Tibial artery (tissue), 4 donors: ENCODE measurements around the gene SENP7.
"Not testable (repeated sequence)": the region's sequence is repeated elsewhere in the genome, so short reads cannot be mapped to it uniquely, and the experiment has no call there.

Experiments used
- DNase-seq, 2 donors: peaks; one replicate each; pipeline ENCODE4 v3.0.0-alpha.2; 2019
- H3K27ac ChIP-seq, 2 donors: fragments of 200-600 bp; sonication (generic) in 1 of 2; 1 replicate in 1 of 2; 2 replicates in 1 of 2; pipeline ENCODE4 v1.5.1; 2018 to 2019; ENCODE audit warnings: mild to moderate bottlenecking in 1 of 2
- H3K27me3 ChIP-seq, 2 donors: fragments of 200-600 bp; sonication (generic) in 1 of 2; one replicate each; pipeline versions ENCODE4 v1.5.1 to v1.6.0; 2016 to 2019
- H3K36me3 ChIP-seq, 3 donors: fragments of 200-600 bp; sonication (generic) in 2 of 3; one replicate each; pipeline ENCODE4 v1.5.1; 2016 to 2019; ENCODE audit warnings: mild to moderate bottlenecking in 2 of 3
- H3K4me1 ChIP-seq, 4 donors: fragments of 200-600 bp; sonication (generic) in 2 of 4; 1 replicate in 3 of 4; 2 replicates in 1 of 4; pipeline ENCODE4 v1.5.1; 2016 to 2019
- H3K4me3 ChIP-seq, 2 donors: fragments of 200-600 bp; sonication (generic) in 1 of 2; 1 replicate in 1 of 2; 2 replicates in 1 of 2; pipeline ENCODE4 v1.5.1; 2018 to 2019; ENCODE audit warnings: mild to moderate bottlenecking in 2 of 2
- H3K9me3 ChIP-seq, 3 donors: fragments of 200-600 bp; sonication (generic) in 1 of 3; one replicate each; pipeline ENCODE4 v1.5.1; 2016 to 2019
- CTCF ChIP-seq, 2 experiments: fragments of 200-600 bp in 1 of 2; fragments of 450-650 bp in 1 of 2; IDR thresholded peaks; one replicate each; pipeline ENCODE4 v1.5.1; 2017 to 2019; ENCODE audit warnings: antibody characterized with exemption in 2 of 2, mild to moderate bottlenecking in 1 of 2, moderate library complexity in 1 of 2
- intact Hi-C: fragments of 100-400 bp; cut with DNase I; formaldehyde crosslinking; loops from one replicate; pipeline ENCODE4 v1.15.0; 2023; ENCODE audit warnings: low total_unique reads

SENP7 gene

GRCh38 chr3:101453961-101454360 lies 59.1 kb downstream of the SENP7 start:
- Histone ChIP-seq H3K27me3 (no peaks in the 10 kb centered on the region), H3K9me3 (no peaks in the 10 kb centered on the region), H3K4me3 (no peak overlapping the region), H3K4me1 (peaks cover 0 to 6% (median 0%) of the 10 kb centered on the region in 4 donors), H3K36me3 (peaks cover 0 to 18% (median 10%) of the 10 kb centered on the region in 3 donors), H3K27ac (no peak overlapping the region)
- no peak for DNase-seq
- no peak for TF ChIP-seq CTCF (IDR thresholded peaks at IDR 0.05)
- intact Hi-C loops, result no loop called here

- intact Hi-C loops, H3K27ac ChIP-seq, H3K27me3 ChIP-seq, H3K36me3 ChIP-seq, H3K4me3 ChIP-seq, H3K4me1 ChIP-seq, DNase-seq: not testable (repeated sequence)
- peaks cover 0 to 10% (median 0%) of the 10 kb centered on the region in 3 donors for H3K9me3 ChIP-seq
Measured at GRCh38 chr3:101438641-101439040, 74.4 kb downstream of the SENP7 start.

DNA sequence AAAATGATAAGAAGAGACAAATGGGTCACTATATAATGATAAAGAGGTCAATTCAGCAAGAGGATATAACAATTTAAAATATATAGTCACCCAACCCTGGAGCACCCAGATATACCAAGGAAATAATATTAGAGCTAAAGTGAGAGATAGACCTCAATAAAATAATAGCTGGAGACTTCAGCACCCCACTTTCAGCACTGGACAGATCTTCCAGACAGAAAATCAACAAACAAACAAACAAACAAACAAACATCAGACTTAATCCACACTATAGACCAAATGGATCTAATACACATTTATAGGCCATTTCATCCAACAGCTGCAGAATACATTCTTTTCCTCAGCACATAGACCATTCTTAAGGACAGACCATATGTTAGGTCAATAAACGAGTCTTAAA lies 79.4 kb downstream of the SENP7 start:
- Histone ChIP-seq H3K36me3 (no peaks in the 10 kb centered on the region), H3K4me1 (no peaks in the 10 kb centered on the region), H3K4me3 (no peak overlapping the region), H3K27me3 (no peaks in the 10 kb centered on the region), H3K9me3 (peaks cover 0 to 15% (median 0%) of the 10 kb centered on the region in 3 donors), H3K27ac (no peak overlapping the region)
- DNase-seq, result no peak
- intact Hi-C loops, result no loop called here
- no peak for TF ChIP-seq CTCF (IDR thresholded peaks at IDR 0.05)

DNA sequence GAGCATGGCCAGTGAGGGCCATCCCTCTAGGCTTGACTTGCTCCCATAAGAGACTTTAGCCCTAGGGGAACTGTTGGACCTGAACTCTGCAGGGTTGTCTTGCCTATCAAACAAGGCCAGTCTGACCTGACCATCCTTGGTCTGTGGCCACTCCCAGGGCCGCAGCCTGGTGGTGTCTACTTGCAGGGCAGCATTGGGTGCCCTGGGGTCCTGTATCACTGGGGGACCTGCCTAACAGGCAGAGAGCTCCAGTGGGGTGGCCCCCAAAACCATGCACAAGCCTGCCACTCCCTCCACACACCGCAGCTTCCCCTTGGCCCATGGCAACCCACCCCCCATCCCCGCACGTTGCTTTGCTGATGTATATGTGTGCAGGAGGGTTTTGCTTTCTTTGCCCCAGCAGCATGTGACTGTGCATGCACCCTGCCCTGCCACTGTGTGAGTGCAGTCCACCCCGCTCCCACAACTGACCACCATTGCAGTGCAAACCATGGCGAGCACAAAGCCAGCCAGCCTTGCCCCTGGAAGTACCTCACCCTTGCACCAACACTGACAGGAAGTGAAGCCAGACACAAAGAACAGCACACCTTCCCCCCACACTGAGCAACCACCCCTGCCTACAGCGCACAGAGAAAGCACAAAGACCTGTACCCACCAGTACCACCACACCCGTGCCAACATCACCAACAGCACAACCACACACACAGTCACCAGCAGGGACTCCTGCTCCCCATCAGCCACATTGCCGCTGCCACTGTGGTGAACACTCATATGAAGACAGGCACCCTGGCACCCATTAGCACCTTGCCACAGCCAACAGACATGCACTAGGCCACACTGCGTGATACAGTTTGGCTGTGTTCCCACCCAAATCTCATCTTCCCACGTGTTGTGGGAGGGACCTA lies 88.8 kb downstream of the SENP7 start:
- H3K27me3 ChIP-seq, result no peaks in the 10 kb centered on the region
- no peaks in the 10 kb centered on the region for H3K4me1 ChIP-seq
- intact Hi-C loops, result no loop called here
- no peak for DNase-seq
- no peaks in the 10 kb centered on the region for H3K36me3 ChIP-seq
- no peaks in the 10 kb centered on the region for H3K9me3 ChIP-seq
- no peak for TF ChIP-seq CTCF (IDR thresholded peaks at IDR 0.05)
- H3K4me3 ChIP-seq, result no peak overlapping the region
- no peak overlapping the region for H3K27ac ChIP-seq

DNA sequence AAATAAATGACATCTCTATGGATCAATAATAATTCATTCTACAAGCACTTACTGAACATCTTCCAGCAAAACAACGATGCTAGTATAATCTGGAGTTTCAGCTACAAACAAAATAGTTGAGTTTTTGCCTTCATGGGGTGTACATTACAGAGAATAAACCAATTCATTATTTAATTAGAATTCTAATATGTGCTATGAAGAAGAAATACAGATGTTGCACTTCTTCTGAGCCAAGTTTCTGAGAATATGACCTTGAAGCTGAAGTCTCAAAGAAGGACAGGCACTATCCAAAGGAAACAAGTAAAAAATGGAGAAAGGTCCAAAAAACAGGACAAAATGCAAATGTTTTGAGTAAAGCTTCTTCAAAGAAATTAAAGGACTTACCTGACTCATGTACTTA lies 94.2 kb downstream of the SENP7 start:
- H3K36me3 ChIP-seq, result peaks cover 0 to 7% (median 6%) of the 10 kb centered on the region in 3 donors
- intact Hi-C loops, result no loop called here
- no peaks in the 10 kb centered on the region for H3K4me1 ChIP-seq
- no peak overlapping the region for H3K4me3 ChIP-seq
- TF ChIP-seq CTCF (IDR thresholded peaks at IDR 0.05), result no peak
- H3K27me3 ChIP-seq, result no peaks in the 10 kb centered on the region
- no peaks in the 10 kb centered on the region for H3K9me3 ChIP-seq
- no peak overlapping the region for H3K27ac ChIP-seq
- DNase-seq, result no peak

- intact Hi-C loops, result no loop called here
- no peak for TF ChIP-seq CTCF (IDR thresholded peaks at IDR 0.05)
- DNase-seq, result no peak
Measured at GRCh38 chr3:101414121-101414520, 98.9 kb downstream of the SENP7 start.

More at GRCh38 chr3:101414121-101414520, 98.9 kb downstream of the SENP7 start:
- Histone ChIP-seq H3K36me3 (peaks cover 0 to 7% (median 6%) of the 10 kb centered on the region in 3 donors), H3K27ac (no peak overlapping the region), H3K4me3 (no peak overlapping the region), H3K9me3 (no peaks in the 10 kb centered on the region), H3K4me1 (peaks cover 0 to 4% (median 0%) of the 10 kb centered on the region in 4 donors), H3K27me3 (no peaks in the 10 kb centered on the region)
